Gastrocnemius medialis (tissue), 4 donors: Measurements from ENCODE around the gene LRRC8C.

Experiments
- CTCF ChIP-seq, 5 experiments: fragments of 450-650 bp in 3 of 5; fragments of 200-600 bp in 2 of 5; sonication (generic) in 2 of 5; IDR thresholded peaks in 4 of 5; conservative IDR thresholded peaks in 1 of 5; 1 replicate in 4 of 5; 2 replicates in 1 of 5; pipeline ENCODE4 v1.5.1; 2016 to 2019; ENCODE audit warnings: antibody characterized with exemption in 5 of 5, mild to moderate bottlenecking in 3 of 5, moderate library complexity in 3 of 5
- POLR2A ChIP-seq, 2 donors: fragments of 450-650 bp; IDR thresholded peaks; one replicate each; pipeline ENCODE4 v1.6.1; 2017; ENCODE audit warnings: antibody characterized with exemption in 2 of 2, mild to moderate bottlenecking in 2 of 2, moderate library complexity in 2 of 2

GRCh38 chr1:89666640-89667039 lies 33.7 kb downstream of the LRRC8C start:
- TF ChIP-seq CTCF (IDR thresholded peaks at IDR 0.05 in 4 of 5, conservative IDR thresholded peaks at IDR 0.05 in 1 of 5) (no peak), POLR2A (IDR thresholded peaks at IDR 0.05) (no peak)
